ENCODE measurements around the gene TMEM164.
"Not testable (repeated sequence)": the region's sequence is repeated elsewhere in the genome, so short reads cannot be mapped to it uniquely, and the experiment has no call there.

Gene TMEM164

DNA sequence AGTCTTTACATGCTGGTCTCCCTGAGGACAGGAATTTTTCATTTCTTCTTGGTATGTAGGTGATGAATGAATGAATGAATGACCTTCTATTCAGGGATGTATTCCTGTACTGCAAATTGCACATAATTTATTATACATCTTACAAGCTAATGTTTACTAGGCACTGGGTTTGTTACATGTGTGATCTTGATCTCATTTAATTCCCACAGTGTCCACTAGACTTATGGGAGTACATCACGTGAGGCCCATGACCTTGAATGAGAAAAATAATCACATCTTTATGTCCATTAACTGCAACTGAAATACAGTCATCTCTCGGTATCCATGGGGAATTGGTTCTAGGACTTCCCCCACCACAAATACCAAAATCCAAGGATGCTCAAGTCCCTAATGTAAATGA is 150.3 kb downstream of the TMEM164 start:
- Histone ChIP-seq H3K4me3 (IDR thresholded peaks at IDR 0.05; ENCODE audit: insufficient read depth, low read depth, low read length) (no peak overlapping the region), H3K79me2 (ENCODE audit: insufficient read depth, low read depth) (no peaks in the 10 kb centered on the region), H3K27me3 (ENCODE audit: insufficient read depth, low read depth) (no peaks in the 10 kb centered on the region), H3K36me3 (ENCODE audit: insufficient read depth) (no peaks in the 10 kb centered on the region), H3K4me1 (ENCODE audit: low read depth, poor library complexity, severe bottlenecking) (no peaks in the 10 kb centered on the region), H2AFZ (ENCODE audit: low read depth) (no peak overlapping the region), H4K20me1 (ENCODE audit: insufficient read depth) (no peaks in the 10 kb centered on the region), H3K4me2 (no peak overlapping the region), H3K27ac (no peak overlapping the region), H3K9ac (no peak overlapping the region)
- TF ChIP-seq, protein P1, sequence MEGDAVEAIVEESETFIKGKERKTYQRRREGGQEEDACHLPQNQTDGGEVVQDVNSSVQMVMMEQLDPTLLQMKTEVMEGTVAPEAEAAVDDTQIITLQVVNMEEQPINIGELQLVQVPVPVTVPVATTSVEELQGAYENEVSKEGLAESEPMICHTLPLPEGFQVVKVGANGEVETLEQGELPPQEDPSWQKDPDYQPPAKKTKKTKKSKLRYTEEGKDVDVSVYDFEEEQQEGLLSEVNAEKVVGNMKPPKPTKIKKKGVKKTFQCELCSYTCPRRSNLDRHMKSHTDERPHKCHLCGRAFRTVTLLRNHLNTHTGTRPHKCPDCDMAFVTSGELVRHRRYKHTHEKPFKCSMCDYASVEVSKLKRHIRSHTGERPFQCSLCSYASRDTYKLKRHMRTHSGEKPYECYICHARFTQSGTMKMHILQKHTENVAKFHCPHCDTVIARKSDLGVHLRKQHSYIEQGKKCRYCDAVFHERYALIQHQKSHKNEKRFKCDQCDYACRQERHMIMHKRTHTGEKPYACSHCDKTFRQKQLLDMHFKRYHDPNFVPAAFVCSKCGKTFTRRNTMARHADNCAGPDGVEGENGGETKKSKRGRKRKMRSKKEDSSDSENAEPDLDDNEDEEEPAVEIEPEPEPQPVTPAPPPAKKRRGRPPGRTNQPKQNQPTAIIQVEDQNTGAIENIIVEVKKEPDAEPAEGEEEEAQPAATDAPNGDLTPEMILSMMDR (conservative IDR thresholded peaks at IDR 0.05; ENCODE audit: low read depth, low read length), result no peak

DNA sequence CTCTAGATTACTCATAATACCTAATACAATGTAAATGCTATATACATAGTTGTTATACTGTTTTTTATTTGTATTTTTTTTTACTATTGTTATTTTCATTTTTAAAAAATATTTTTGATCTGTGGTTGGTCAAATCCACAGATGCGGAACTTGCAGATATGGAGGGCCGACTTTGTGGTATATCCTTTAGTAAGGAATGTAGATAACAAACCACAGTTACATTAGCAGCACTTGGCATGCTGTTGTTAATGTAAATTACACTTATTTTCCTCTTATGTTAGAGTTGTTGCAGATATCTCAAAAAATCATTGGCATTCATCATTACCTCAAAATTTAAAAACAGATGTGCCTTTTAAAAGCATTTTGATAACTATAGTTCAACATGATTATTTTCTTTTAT is 151.0 kb downstream of the TMEM164 start:
- TF ChIP-seq, protein P1 (conservative IDR thresholded peaks at IDR 0.05; ENCODE audit: low read depth, low read length), result no peak
- Histone ChIP-seq H3K79me2 (ENCODE audit: insufficient read depth, low read depth) (no peaks in the 10 kb centered on the region), H3K4me3 (IDR thresholded peaks at IDR 0.05; ENCODE audit: insufficient read depth, low read depth, low read length) (no peak overlapping the region), H3K27ac (no peak overlapping the region), H3K27me3 (ENCODE audit: insufficient read depth, low read depth) (no peaks in the 10 kb centered on the region), H3K9ac (no peak overlapping the region), H3K4me1 (ENCODE audit: low read depth, poor library complexity, severe bottlenecking) (peaks cover 3% of the 10 kb centered on the region), H3K4me2 (no peak overlapping the region), H2AFZ (ENCODE audit: low read depth) (no peak overlapping the region), H3K36me3 (ENCODE audit: insufficient read depth) (no peaks in the 10 kb centered on the region), H4K20me1 (ENCODE audit: insufficient read depth) (no peaks in the 10 kb centered on the region)

DNA sequence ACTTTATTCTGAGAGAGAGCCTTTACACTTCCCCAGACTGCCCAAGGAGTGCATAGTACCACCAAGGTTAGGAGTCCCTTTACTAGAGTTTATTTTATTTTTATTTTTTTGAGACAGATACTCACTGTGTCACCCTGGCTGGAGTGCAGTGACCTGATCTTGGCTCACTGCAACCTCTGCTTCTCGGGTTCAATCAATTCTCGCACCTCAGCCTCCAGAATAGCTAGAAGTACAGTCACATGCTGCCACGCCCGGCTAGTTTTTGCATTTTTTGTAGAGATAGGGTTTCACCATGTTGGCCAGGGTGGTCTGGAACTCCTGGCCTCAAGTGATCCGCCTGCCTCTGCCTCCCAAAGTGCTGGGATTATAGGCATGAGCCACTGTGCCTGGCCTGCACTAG is 151.4 kb downstream of the TMEM164 start:
- H3K4me2 ChIP-seq; H3K36me3 ChIP-seq (ENCODE audit: insufficient read depth); H2AFZ ChIP-seq (ENCODE audit: low read depth); H3K4me3 ChIP-seq (IDR thresholded peaks at IDR 0.05; ENCODE audit: insufficient read depth, low read depth, low read length); H3K4me1 ChIP-seq (ENCODE audit: low read depth, poor library complexity, severe bottlenecking); H3K27ac ChIP-seq; H3K9ac ChIP-seq; H3K27me3 ChIP-seq (ENCODE audit: insufficient read depth, low read depth); H3K79me2 ChIP-seq (ENCODE audit: insufficient read depth, low read depth); H4K20me1 ChIP-seq (ENCODE audit: insufficient read depth): not testable (repeated sequence)

DNA sequence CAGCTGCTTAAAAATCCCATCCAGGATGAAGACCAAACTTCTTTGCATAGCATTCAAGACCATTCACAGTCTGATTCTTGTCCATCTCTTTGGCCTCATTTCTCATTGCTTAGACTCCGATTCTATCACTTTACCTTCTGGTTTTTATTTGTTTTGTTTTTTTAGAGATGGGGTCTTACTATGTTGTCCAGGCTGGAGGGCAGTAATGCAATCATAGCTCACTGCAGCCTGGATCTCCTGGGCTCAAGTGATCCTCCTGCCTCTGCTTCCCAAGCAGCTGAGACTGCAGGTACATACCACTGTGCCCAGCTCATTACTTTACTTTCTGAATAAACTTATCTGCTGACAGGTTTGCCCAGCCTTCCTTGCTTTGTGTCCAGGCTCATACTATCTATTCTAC is 152.8 kb downstream of the TMEM164 start:
- H4K20me1 ChIP-seq (ENCODE audit: insufficient read depth), result no peaks in the 10 kb centered on the region
- no peak overlapping the region for H3K4me3 ChIP-seq (IDR thresholded peaks at IDR 0.05; ENCODE audit: insufficient read depth, low read depth, low read length)
- H3K27ac ChIP-seq, result no peak overlapping the region
- peaks cover 21% of the 10 kb centered on the region for H3K4me1 ChIP-seq (ENCODE audit: low read depth, poor library complexity, severe bottlenecking)
- no peak overlapping the region for H2AFZ ChIP-seq (ENCODE audit: low read depth)
- no peak overlapping the region for H3K4me2 ChIP-seq
- H3K9ac ChIP-seq, result no peak overlapping the region
- no peaks in the 10 kb centered on the region for H3K27me3 ChIP-seq (ENCODE audit: insufficient read depth, low read depth)
- no peaks in the 10 kb centered on the region for H3K79me2 ChIP-seq (ENCODE audit: insufficient read depth, low read depth)
- H3K36me3 ChIP-seq (ENCODE audit: insufficient read depth), result no peaks in the 10 kb centered on the region
- TF ChIP-seq, protein P1 (conservative IDR thresholded peaks at IDR 0.05; ENCODE audit: low read depth, low read length), result no peak

DNA sequence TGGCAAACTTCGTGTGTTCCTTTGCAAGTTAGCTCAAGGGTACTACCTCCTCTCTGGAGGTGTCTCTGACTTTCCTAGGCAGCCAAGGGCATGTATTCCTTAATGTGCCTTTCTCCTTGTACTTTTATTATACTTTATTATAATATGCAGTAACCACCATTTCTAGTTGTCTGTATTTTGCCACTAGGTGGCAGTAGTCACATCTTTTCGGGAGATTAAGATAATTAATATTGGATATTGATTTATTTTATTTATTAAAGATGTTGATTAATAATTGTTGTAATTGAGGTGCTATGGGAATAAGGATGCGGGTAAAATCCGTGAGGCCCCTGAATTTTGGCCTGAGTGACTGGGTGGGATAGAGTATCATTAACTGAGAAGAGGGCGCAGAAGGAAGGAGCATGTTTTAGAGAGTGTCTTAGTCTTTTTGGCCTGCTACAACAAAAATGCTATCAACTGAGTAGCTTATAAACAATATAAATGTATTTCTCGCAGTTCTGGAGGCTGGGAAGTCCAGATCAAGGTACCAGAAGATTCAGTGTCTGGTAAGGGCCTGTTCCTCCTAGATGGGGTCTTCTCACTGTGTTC is 153.3 kb downstream of the TMEM164 start:
- Histone ChIP-seq H3K4me3 (IDR thresholded peaks at IDR 0.05; ENCODE audit: insufficient read depth, low read depth, low read length) (no peak overlapping the region), H2AFZ (ENCODE audit: low read depth) (no peak overlapping the region), H3K27ac (no peak overlapping the region), H3K4me2 (no peak overlapping the region), H3K27me3 (ENCODE audit: insufficient read depth, low read depth) (no peaks in the 10 kb centered on the region), H3K79me2 (ENCODE audit: insufficient read depth, low read depth) (no peaks in the 10 kb centered on the region), H3K9ac (no peak overlapping the region), H3K4me1 (ENCODE audit: low read depth, poor library complexity, severe bottlenecking) (peaks cover 26% of the 10 kb centered on the region), H3K36me3 (ENCODE audit: insufficient read depth) (no peaks in the 10 kb centered on the region), H4K20me1 (ENCODE audit: insufficient read depth) (no peaks in the 10 kb centered on the region)
- TF ChIP-seq, protein P1 (conservative IDR thresholded peaks at IDR 0.05; ENCODE audit: low read depth, low read length), result peak; percentile 64

Data from KMS-11 (cell line).